Peyer's patch (tissue), 4 donors: ENCODE data around the gene EGR4. TPM values are rescaled to one million over a fixed set of nuclear protein-coding genes. Genes with fewer than 3 reads are reported as not detected.

Experiments used
- DNase-seq, 3 donors: peaks; one replicate each; pipeline ENCODE4 v3.0.0-alpha.2; 2017 to 2019
- H3K27ac ChIP-seq, 4 donors: fragments of 200-600 bp; sonication (generic); one replicate each; pipeline ENCODE4 v1.5.1; 2016 to 2019
- H3K27me3 ChIP-seq, 2 donors: fragments of 200-600 bp; sonication (generic); one replicate each; pipeline ENCODE4 v1.5.1; 2019
- H3K36me3 ChIP-seq, 3 donors: fragments of 200-600 bp; sonication (generic); one replicate each; pipeline ENCODE4 v1.5.1; 2016 to 2019
- H3K4me1 ChIP-seq, 4 donors: fragments of 200-600 bp; sonication (generic); one replicate each; pipeline ENCODE4 v1.5.1; 2016 to 2019
- H3K4me3 ChIP-seq, 4 donors: fragments of 200-600 bp; sonication (generic); 1 replicate in 3 of 4; 2 replicates in 1 of 4; pipeline ENCODE4 v1.5.1; 2016 to 2019; ENCODE audit warnings: mild to moderate bottlenecking in 1 of 4
- H3K9me3 ChIP-seq, 4 donors: fragments of 200-600 bp; sonication (generic); one replicate each; pipeline ENCODE4 v1.5.1; 2016 to 2019; ENCODE audit warnings: mild to moderate bottlenecking in 1 of 4
- CTCF ChIP-seq, 6 experiments: fragments of 450-650 bp in 4 of 6; fragments of 200-600 bp in 2 of 6; sonication (generic) in 1 of 6; IDR thresholded peaks; one replicate each; pipeline ENCODE4 v1.5.1; 2017 to 2019; ENCODE audit warnings: antibody characterized with exemption in 6 of 6, mild to moderate bottlenecking in 3 of 6, moderate library complexity in 1 of 6
- POLR2A ChIP-seq, 2 donors: fragments of 450-650 bp; IDR thresholded peaks; one replicate each; pipeline ENCODE4 v1.5.1; 2017; ENCODE audit warnings: antibody characterized with exemption in 2 of 2, mild to moderate bottlenecking in 2 of 2, moderate library complexity in 2 of 2
- total RNA-seq, 4 donors: library from RNA; depleted of rRNA; stranded (reverse); fragments of >200 nt; gene quantifications; one replicate each; pipeline ENCODE4 v1.1.0, GENCODE V29; 2016

EGR4 gene
- total RNA-seq, 4 donors from 2014 or later = not detected

- no peak for DNase-seq
- no peak for TF ChIP-seq CTCF (IDR thresholded peaks at IDR 0.05)
Measured at GRCh38 chr2:73262108-73262651, 31.2 kb downstream of the EGR4 start.

DNA sequence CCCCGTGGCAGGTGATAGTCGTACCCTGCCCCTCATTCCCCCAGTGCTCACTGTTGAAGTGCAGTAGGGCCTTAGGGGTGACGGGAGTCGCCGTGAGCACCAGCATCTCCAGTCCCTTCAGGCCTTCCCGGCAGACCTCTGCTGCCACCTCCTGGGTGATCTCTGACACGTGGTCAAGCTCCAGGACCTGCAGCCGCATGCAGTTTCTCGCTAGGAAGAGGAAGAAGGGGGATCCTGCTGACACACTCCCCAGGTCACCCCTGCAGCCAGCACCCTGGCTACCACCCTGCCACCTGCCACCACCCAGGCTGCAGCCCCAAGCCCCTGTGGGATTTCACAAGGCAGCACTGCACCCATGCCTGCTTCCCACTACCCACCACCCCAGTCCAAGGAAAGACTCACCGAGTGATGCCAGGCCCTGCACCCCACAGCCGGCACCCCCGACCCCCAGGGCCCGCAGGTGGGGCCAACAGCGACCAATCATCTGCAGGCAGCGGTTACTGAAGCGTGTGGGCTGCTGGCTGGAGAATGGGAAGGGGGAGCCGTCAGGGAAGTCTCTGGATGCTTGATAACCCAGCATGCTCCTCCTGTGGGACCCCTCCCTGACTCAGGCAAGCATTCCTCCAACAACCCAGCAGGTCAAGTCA, 32.9 kb downstream of the EGR4 start:
- no peaks in the 10 kb centered on the region for H3K27me3 ChIP-seq
- TF ChIP-seq POLR2A (IDR thresholded peaks at IDR 0.05) = no peak
- peak in 3 of 6 experiments; percentile 11 to 22 (median 19) for TF ChIP-seq CTCF (IDR thresholded peaks at IDR 0.05)
- H3K9me3 ChIP-seq = no peaks in the 10 kb centered on the region
- H3K4me1 ChIP-seq = no peaks in the 10 kb centered on the region
- no peak for DNase-seq
- H3K27ac ChIP-seq = no peak overlapping the region
- H3K4me3 ChIP-seq = no peak overlapping the region
- H3K36me3 ChIP-seq = no peaks in the 10 kb centered on the region

More at GRCh38 chr2:73262108-73262651, 31.2 kb downstream of the EGR4 start:
- no peaks in the 10 kb centered on the region for H3K9me3 ChIP-seq
- H3K4me3 ChIP-seq = no peak overlapping the region
- no peaks in the 10 kb centered on the region for H3K4me1 ChIP-seq
- peaks cover 0 to 4% of the 10 kb centered on the region in 2 donors for H3K27me3 ChIP-seq
- no peak overlapping the region for H3K27ac ChIP-seq
- H3K36me3 ChIP-seq = no peaks in the 10 kb centered on the region

DNA sequence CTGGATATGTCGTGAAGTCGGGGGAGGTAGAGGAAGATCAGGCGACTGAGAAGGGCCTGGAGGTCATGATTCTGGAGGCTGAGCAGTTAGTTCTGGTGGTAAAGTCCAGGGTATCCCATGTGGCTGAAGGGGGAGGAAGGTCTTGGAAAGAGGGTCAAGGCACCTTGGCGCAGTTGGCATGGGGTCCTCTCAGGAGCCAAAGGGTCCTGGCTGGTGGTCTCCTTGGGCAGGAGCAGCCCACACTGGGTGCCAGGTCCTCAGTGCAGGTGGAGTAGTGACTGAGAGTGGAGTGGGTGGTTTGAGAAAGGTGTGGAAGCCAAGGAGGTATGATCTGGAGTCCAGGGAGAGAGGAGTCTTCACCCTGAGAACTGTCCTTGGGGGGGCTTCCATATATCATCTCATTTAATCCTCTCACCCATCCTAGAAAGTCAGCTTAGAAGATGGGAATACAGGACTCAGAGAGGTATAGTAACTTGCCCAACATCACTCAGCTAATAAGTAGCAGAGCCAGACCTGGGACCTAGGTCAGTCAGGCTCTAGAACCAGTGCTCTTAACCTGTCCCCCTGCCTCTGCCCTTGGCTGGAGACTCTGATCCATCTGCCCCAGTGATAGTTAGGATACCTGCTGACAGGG, 33.5 kb downstream of the EGR4 start:
- DNase-seq = no peak
- no peaks in the 10 kb centered on the region for H3K4me1 ChIP-seq
- no peak overlapping the region for H3K27ac ChIP-seq
- no peak overlapping the region for H3K4me3 ChIP-seq
- TF ChIP-seq POLR2A (IDR thresholded peaks at IDR 0.05) (no peak), CTCF (IDR thresholded peaks at IDR 0.05) (no peak)
- H3K36me3 ChIP-seq = no peaks in the 10 kb centered on the region
- H3K9me3 ChIP-seq = no peaks in the 10 kb centered on the region
- H3K27me3 ChIP-seq = no peaks in the 10 kb centered on the region

- no peaks in the 10 kb centered on the region for H3K4me1 ChIP-seq
- H3K9me3 ChIP-seq = no peaks in the 10 kb centered on the region
- no peak overlapping the region for H3K27ac ChIP-seq
- no peaks in the 10 kb centered on the region for H3K27me3 ChIP-seq
- H3K4me3 ChIP-seq = no peak overlapping the region
- TF ChIP-seq CTCF (IDR thresholded peaks at IDR 0.05) (no peak), POLR2A (IDR thresholded peaks at IDR 0.05) (no peak)
- no peak for DNase-seq
- peaks cover 0 to 5% (median 0%) of the 10 kb centered on the region in 3 donors for H3K36me3 ChIP-seq
Measured at GRCh38 chr2:73259276-73259675, 34.1 kb downstream of the EGR4 start.

- no peak overlapping the region for H3K4me3 ChIP-seq
- no peak for TF ChIP-seq CTCF (IDR thresholded peaks at IDR 0.05)
- TF ChIP-seq POLR2A (IDR thresholded peaks at IDR 0.05) = no peak
- DNase-seq = no peak
Measured at GRCh38 chr2:73258913-73259215, 34.5 kb downstream of the EGR4 start.

More at GRCh38 chr2:73258913-73259215, 34.5 kb downstream of the EGR4 start:
- no peaks in the 10 kb centered on the region for H3K27me3 ChIP-seq
- H3K4me1 ChIP-seq = no peaks in the 10 kb centered on the region
- no peak overlapping the region for H3K27ac ChIP-seq
- no peaks in the 10 kb centered on the region for H3K9me3 ChIP-seq
- peaks cover 0 to 10% (median 0%) of the 10 kb centered on the region in 3 donors for H3K36me3 ChIP-seq
